Esophagus squamous epithelium (tissue), 5 donors: Measurements from ENCODE around the gene BMP10. TPM values are rescaled to one million over a fixed set of nuclear protein-coding genes. Genes with fewer than 3 reads are reported as not detected.

Source experiments
- DNase-seq: peaks from one replicate; lab custom pipeline; 2025; lab: John Stamatoyannopoulos, UW
- H3K27ac ChIP-seq, 4 donors: fragments of 200-600 bp; sonication (generic); one replicate each; pipeline ENCODE4 v1.5.1; 2016 to 2019; ENCODE audit warnings: mild to moderate bottlenecking in 1 of 4
- H3K27me3 ChIP-seq, 4 donors: fragments of 200-600 bp; sonication (generic); 1 replicate in 3 of 4; 2 replicates in 1 of 4; pipeline versions ENCODE4 v1.5.1 to v1.6.0; 2017 to 2021; ENCODE audit warnings: antibody characterized with exemption in 1 of 4
- H3K36me3 ChIP-seq, 3 donors: fragments of 200-600 bp; sonication (generic); one replicate each; pipeline ENCODE4 v1.5.1; 2016 to 2019
- H3K4me1 ChIP-seq, 3 donors: fragments of 200-600 bp; sonication (generic); one replicate each; pipeline ENCODE4 v1.5.1; 2017 to 2019
- H3K4me3 ChIP-seq, 4 donors: fragments of 200-600 bp; sonication (generic); 1 replicate in 3 of 4; 2 replicates in 1 of 4; pipeline ENCODE4 v1.5.1; 2016 to 2019; ENCODE audit warnings: mild to moderate bottlenecking in 2 of 4, moderate library complexity in 1 of 4
- H3K9me3 ChIP-seq, 3 donors: fragments of 200-600 bp; sonication (generic); one replicate each; pipeline ENCODE4 v1.5.1; 2016 to 2019
- CTCF ChIP-seq, 6 experiments: fragments of 450-650 bp in 4 of 6; fragments of 200-600 bp in 2 of 6; sonication (generic) in 2 of 6; IDR thresholded peaks; one replicate each; pipeline ENCODE4 v1.5.1; 2016 to 2019; ENCODE audit warnings: antibody characterized with exemption in 6 of 6, mild to moderate bottlenecking in 4 of 6, moderate library complexity in 4 of 6
- POLR2A ChIP-seq, 4 donors: fragments of 450-650 bp; IDR thresholded peaks; one replicate each; pipeline ENCODE4 v1.6.1; 2017; ENCODE audit warnings: antibody characterized with exemption in 4 of 4, mild to moderate bottlenecking in 4 of 4, moderate library complexity in 3 of 4
- WGBS, 2 donors: methylation state at CpG; one replicate each; pipeline ENCODE4 v1.1.5; 2018; 5-methylcytosine and 5-hydroxymethylcytosine counted together
- intact Hi-C: fragments of 100-400 bp; cut with DNase I; formaldehyde crosslinking; loops from one replicate; pipeline ENCODE4 v1.15.0; 2022
- total RNA-seq, 4 donors: library from RNA; depleted of rRNA; stranded (reverse); fragments of >200 nt; gene quantifications; one replicate each; pipeline ENCODE4 v1.1.0, GENCODE V29; 2016
- donor health status: DM: yes; HTN: yes; CAD: no.

BMP10 gene
- total RNA-seq, 4 donors from 2014 or later: not detected

DNA sequence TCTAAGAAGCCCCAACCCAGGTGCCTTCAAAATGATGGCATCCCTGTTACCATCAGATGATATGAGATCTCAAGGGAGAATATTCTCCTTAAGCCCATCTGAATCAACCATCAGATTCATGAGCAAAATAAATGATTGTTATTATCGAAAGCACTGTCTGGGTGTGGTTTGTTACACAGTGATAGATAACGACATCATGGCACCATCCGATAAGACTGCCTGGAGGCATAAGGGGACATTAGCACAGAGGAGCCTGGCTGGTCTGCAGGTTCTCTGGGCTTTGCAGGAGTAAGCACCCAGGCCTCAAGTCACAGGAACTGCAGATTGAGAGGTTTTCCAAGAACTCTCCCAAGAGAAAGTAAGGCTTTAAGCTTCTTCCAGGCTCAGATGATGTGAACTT, 15.6 kb downstream of the BMP10 start:
- no peak for TF ChIP-seq POLR2A (IDR thresholded peaks at IDR 0.05)
- no peak for TF ChIP-seq CTCF (IDR thresholded peaks at IDR 0.05)
- intact Hi-C loops: no loop called here
- no peak for DNase-seq
- Histone ChIP-seq H3K9me3 (no peaks in the 10 kb centered on the region), H3K4me3 (no peak overlapping the region), H3K27me3 (no peaks in the 10 kb centered on the region), H3K36me3 (no peaks in the 10 kb centered on the region), H3K4me1 (no peaks in the 10 kb centered on the region), H3K27ac (no peak overlapping the region)
- WGBS, 2 donors: 92% methylated on average over 2 to 3 of the region's 3 CpGs

DNA sequence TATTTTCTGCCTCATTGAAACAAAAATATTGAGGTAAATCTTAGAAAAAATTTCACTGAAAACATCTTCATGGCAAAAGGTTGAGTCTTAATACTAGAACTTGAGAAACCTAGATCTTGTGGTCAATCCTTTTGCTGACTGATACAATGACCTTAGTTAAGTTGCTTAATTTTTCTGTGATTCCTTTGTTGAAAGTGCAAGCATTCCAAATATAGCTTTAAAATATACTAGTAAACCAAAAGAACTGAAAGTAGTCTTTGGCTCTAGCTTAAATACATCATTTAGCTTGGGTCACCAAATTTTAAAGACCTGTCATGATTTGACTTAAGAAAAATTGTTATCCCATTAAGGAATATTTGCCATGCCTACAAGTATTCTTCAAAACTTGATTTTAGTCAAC, 16.7 kb downstream of the BMP10 start:
- TF ChIP-seq CTCF (IDR thresholded peaks at IDR 0.05): no peak
- no peaks in the 10 kb centered on the region for H3K36me3 ChIP-seq
- H3K27ac ChIP-seq: no peak overlapping the region
- no peaks in the 10 kb centered on the region for H3K27me3 ChIP-seq
- no peak overlapping the region for H3K4me3 ChIP-seq
- DNase-seq: no peak
- no peaks in the 10 kb centered on the region for H3K4me1 ChIP-seq
- no peaks in the 10 kb centered on the region for H3K9me3 ChIP-seq
- intact Hi-C loops: no loop called here

DNA sequence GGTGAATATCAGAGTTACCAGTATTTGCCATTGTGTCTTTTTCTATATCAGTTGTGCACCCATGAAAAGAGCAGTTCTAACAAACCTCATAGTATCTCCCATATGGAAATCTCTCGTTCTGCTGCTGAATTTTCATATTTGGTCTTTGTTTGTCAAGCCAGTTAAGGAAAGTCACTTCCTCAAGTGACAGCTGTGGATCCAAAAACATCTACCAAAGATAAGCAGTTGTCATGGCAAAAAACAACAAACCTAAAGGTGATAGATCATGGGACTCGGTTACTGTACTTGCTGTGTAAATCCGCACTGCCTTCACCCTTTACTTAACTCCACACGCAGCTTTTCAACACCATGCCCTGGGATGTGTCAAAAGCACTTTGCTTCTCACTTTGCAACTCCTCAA, 17.3 kb downstream of the BMP10 start:
- DNase-seq: no peak
- TF ChIP-seq POLR2A (IDR thresholded peaks at IDR 0.05) (no peak), CTCF (IDR thresholded peaks at IDR 0.05) (no peak)
- Histone ChIP-seq H3K36me3 (no peaks in the 10 kb centered on the region), H3K27me3 (no peaks in the 10 kb centered on the region), H3K9me3 (no peaks in the 10 kb centered on the region), H3K27ac (no peak overlapping the region), H3K4me3 (no peak overlapping the region), H3K4me1 (no peaks in the 10 kb centered on the region)
- intact Hi-C loops: no loop called here
- 73 to 91% methylated on average over 4 of the region's 4 CpGs for WGBS, 2 donors

DNA sequence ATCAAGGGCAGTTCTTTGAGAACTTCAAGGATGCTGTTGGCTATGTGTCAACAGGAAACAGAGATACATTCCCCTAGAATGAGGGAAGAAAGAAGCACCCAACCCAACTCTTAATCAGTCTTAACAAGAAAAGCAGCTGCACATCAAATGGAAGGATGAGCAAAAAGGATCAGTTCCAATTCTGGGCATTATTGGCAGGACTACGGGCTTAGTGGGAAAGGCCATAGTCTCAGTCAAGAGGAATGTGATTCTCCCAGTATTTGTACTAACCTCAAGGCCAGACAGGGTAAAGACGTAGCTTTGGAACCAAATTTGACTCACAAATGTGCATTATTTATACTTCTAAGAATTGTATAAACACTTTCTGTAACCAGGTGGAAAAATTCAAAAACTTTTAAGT, 18.2 kb downstream of the BMP10 start:
- intact Hi-C loops: no loop called here
- H3K9me3 ChIP-seq: no peaks in the 10 kb centered on the region
- H3K27me3 ChIP-seq: no peaks in the 10 kb centered on the region
- H3K4me1 ChIP-seq: no peaks in the 10 kb centered on the region
- no peak for TF ChIP-seq CTCF (IDR thresholded peaks at IDR 0.05)
- no peak for DNase-seq
- 48 to 86% methylated on average over 2 of the region's 2 CpGs for WGBS, 2 donors
- no peak overlapping the region for H3K27ac ChIP-seq
- no peak overlapping the region for H3K4me3 ChIP-seq
- no peaks in the 10 kb centered on the region for H3K36me3 ChIP-seq

GRCh38 chr2:68850524-68850923, 20.7 kb downstream of the BMP10 start:
- Histone ChIP-seq H3K36me3 (no peaks in the 10 kb centered on the region), H3K4me3 (no peak overlapping the region), H3K27me3 (no peaks in the 10 kb centered on the region), H3K27ac (no peak overlapping the region), H3K9me3 (no peaks in the 10 kb centered on the region), H3K4me1 (no peaks in the 10 kb centered on the region)
- no peak for TF ChIP-seq CTCF (IDR thresholded peaks at IDR 0.05)
- TF ChIP-seq POLR2A (IDR thresholded peaks at IDR 0.05): no peak
- DNase-seq: no peak
- intact Hi-C loops: no loop called here
- 70 to 71% methylated on average over 1 to 3 of the region's 3 CpGs for WGBS, 2 donors
